Activated T-cell treated with anti-CD3 and anti-CD28 coated beads, Interleukin-2, amount 50 U/mL, for 4 hours (primary cell): ENCODE data around the gene SAXO1. TPM values are rescaled to one million over a fixed set of nuclear protein-coding genes. Genes with fewer than 3 reads are reported as not detected.

Source experiments
- ATAC-seq, 2 donors: fragments of 200-7000 bp; cut with Tn5 transposase; one replicate each; pipeline ENCODE4 v1.10.0; 2021
- DNase-seq: peaks from one replicate; pipeline ENCODE4 v3.0.0-alpha.2; 2020
- H3K27me3 Mint-ChIP-seq: one replicate; pipeline ENCODE4 v1.8.0; 2021; ENCODE audit warnings: low read depth, mixed read lengths
- H3K36me3 Mint-ChIP-seq: one replicate; pipeline ENCODE4 v1.8.0; 2022; ENCODE audit warnings: mixed read lengths; ENCODE audit not compliant: insufficient read depth
- H3K4me1 Mint-ChIP-seq: one replicate; pipeline ENCODE4 v1.8.0; 2021; ENCODE audit warnings: low read depth, mixed read lengths
- H3K4me3 Mint-ChIP-seq: one replicate; pipeline ENCODE4 v1.8.0; 2021; ENCODE audit warnings: mild to moderate bottlenecking, moderate library complexity, mixed read lengths
- H3K9me3 Mint-ChIP-seq: one replicate; pipeline ENCODE4 v1.8.0; 2021; ENCODE audit warnings: mixed read lengths
- total RNA-seq, 3 donors: library from RNA; stranded (reverse); gene quantifications; one replicate each; pipeline ENCODE4 v1.2.1, GENCODE V29; 2021

The SAXO1 gene
- total RNA-seq, 3 donors from 2014 or later: not detected

DNA sequence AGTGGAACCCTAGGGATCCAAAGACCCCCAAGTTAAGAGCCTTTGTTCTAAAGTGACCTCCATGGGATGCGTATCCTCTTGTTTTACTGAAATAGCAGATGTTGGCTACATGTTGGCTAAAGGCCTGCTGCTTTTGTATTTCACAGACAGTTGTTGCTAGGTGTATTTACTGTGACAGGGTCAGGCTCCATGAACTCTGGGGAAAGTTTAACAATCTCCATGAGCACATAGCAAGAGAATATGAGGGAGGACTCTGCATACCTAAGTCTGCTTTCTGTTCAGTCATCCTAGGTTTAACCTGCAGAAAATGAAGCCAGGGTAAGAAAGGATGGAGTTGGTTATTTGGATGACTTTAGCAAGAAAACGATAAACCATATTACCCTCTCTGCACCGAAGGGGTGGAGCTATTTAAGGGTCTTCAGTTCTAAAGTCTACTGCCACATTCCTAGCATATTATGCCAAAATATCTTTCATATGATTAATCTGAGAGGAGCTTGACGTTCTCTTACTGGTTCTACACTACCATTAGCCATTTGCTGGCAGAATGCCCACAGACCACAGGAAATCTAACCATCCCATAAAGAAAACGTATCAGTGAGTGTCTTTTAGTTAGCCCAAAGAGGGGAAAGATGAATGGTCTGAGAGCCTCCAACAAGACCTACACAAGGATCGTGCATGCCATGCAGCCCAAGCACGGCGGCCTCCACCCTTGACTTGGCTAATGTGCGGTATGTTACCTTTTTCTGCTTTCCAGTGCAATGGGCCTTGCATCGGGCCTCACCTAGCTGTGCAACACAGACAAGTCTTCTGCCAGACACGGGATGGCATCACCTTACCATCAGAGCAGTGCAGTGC, 127.8 kb downstream of the SAXO1 start:
- Mint-ChIP-seq H3K36me3 (no peaks in the 10 kb centered on the region), H3K4me3 (no peak overlapping the region), H3K9me3 (peaks cover 19% of the 10 kb centered on the region)

DNA sequence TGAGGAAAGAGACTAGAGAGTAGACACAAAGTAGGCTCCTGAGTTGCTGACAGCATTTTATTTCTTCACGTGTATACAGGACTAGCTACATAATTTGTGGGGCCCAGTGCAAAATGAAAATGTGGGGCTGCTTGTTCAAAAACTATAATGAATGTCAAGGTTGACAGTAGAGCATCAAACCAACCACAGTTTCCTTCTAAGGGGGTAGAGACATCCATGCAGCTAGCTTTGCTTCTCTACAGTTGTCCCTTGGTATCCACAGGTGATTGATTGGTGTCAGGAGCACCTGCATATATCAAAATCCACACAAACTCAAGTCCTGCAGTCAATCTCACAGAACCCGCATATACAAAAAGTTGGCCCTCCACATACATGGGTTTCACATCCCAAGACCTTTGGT, 129.6 kb downstream of the SAXO1 start:
- H3K36me3 Mint-ChIP-seq: no peaks in the 10 kb centered on the region
- H3K27me3 Mint-ChIP-seq: peaks cover 5% of the 10 kb centered on the region
- no peaks in the 10 kb centered on the region for H3K4me1 Mint-ChIP-seq
- ATAC-seq (no peak), DNase-seq (no peak)
- H3K9me3 Mint-ChIP-seq: peaks cover 26% of the 10 kb centered on the region
- H3K4me3 Mint-ChIP-seq: no peak overlapping the region

More for the DNA sequence above, 127.8 kb downstream of the SAXO1 start:
- Mint-ChIP-seq H3K27me3 (peaks cover 5% of the 10 kb centered on the region), H3K4me1 (no peaks in the 10 kb centered on the region)
- no peak for DNase-seq
- no peak for ATAC-seq

DNA sequence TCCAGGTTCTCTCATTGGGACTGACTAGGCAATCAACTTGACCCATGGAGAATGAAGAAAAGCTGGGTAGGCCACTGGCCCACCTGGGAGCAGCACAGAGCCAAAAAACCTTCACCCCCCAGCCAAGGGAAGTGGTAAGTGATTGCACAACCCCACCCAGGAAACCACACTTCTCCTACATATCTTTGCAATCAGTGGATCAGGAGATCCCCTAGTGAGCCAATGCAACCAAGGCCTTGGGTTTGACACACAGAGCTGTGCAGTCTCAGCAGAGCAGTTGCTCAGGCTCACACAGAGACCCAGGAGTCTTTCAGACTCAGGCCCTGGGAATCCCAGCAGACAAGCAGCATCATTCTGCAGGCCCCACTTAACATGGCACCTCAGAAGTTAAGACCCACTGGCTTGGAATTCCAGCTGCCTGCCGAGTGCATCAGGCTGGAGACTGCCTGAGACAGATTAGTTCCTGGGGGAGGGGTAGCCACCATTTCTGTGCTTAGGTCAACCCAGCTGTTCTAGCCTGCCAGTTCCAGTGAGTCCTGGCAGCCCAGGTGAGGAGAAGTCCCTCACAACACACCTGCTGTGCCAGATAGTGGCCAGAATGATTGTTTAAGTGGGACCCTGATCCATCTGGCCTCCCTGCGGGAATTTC, 136.4 kb downstream of the SAXO1 start:
- H3K27me3 Mint-ChIP-seq: no peaks in the 10 kb centered on the region
- H3K9me3 Mint-ChIP-seq: peaks cover 34% of the 10 kb centered on the region
- DNase-seq: no peak
- H3K4me3 Mint-ChIP-seq: no peak overlapping the region
- peaks cover 2% of the 10 kb centered on the region for H3K4me1 Mint-ChIP-seq
- no peak for ATAC-seq
- no peaks in the 10 kb centered on the region for H3K36me3 Mint-ChIP-seq

DNA sequence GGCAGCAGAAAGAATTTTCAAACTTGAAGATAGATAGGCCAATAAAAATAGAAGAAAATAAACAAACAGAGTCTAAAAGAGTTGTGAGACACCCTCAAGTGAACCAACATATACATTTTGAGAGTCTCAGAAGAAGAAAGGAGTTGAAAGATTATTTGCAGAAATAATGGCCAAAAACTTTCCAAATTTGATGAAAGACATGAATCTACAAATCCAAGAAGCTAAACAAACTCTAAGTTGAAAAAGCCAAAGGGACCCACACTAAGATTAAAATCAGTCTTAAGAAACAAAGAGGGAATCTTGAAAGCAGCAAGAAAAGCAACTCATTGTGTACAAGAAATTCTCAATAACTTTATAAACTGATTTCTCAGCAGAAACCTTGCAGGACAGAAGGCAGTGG, 137.0 kb downstream of the SAXO1 start:
- no peak for ATAC-seq
- DNase-seq: no peak
- peaks cover 29% of the 10 kb centered on the region for H3K9me3 Mint-ChIP-seq
- H3K36me3 Mint-ChIP-seq: no peaks in the 10 kb centered on the region
- no peaks in the 10 kb centered on the region for H3K27me3 Mint-ChIP-seq
- peaks cover 2% of the 10 kb centered on the region for H3K4me1 Mint-ChIP-seq
- no peak overlapping the region for H3K4me3 Mint-ChIP-seq

DNA sequence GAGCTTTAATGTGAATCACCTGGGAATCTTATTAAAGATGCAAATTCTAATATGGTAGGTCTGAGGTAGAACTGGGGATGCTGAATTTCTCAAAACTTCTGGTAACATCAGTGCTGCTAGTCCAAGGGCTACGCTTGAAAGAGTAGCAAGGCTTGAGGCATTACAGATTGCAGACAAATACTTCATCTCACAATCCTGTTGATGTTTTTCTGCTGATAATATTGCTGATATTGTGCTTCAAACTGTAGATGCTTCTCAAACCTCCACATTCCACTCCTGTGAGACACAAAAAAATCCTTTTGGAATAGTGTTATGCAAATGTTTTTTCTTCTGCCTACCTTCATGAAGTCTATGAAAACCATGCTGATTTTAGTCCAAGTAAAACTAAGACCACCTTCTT, 139.5 kb downstream of the SAXO1 start:
- ATAC-seq: no peak

DNA sequence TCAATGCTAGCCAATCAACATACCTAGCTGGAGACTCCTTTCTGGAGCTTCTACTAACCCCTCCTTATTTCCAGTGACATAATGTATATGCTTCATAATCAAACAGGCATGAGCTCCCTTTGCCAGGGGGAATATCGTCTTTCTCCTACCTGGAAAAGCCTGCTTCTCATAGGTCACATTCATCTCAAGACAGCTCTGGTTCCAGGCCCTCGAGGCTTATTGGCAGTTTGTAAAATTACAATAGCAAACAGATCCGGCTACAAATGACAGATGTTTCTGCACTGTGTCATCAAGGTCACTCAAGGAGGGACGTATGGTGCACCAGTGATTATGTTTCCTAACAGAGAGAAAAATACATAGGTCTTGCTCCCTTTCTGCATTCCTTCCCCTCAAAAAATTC, 140.0 kb downstream of the SAXO1 start:
- no peak for DNase-seq
- Mint-ChIP-seq H3K9me3 (peaks cover 18% of the 10 kb centered on the region), H3K4me1 (peaks cover 2% of the 10 kb centered on the region), H3K36me3 (no peaks in the 10 kb centered on the region), H3K27me3 (peaks cover 3% of the 10 kb centered on the region), H3K4me3 (no peak overlapping the region)
- no peak for ATAC-seq

More for the DNA sequence above, 139.5 kb downstream of the SAXO1 start:
- DNase-seq: no peak
- Mint-ChIP-seq H3K4me3 (no peak overlapping the region), H3K27me3 (peaks cover 3% of the 10 kb centered on the region), H3K9me3 (peaks cover 18% of the 10 kb centered on the region), H3K4me1 (peaks cover 2% of the 10 kb centered on the region), H3K36me3 (no peaks in the 10 kb centered on the region)

DNA sequence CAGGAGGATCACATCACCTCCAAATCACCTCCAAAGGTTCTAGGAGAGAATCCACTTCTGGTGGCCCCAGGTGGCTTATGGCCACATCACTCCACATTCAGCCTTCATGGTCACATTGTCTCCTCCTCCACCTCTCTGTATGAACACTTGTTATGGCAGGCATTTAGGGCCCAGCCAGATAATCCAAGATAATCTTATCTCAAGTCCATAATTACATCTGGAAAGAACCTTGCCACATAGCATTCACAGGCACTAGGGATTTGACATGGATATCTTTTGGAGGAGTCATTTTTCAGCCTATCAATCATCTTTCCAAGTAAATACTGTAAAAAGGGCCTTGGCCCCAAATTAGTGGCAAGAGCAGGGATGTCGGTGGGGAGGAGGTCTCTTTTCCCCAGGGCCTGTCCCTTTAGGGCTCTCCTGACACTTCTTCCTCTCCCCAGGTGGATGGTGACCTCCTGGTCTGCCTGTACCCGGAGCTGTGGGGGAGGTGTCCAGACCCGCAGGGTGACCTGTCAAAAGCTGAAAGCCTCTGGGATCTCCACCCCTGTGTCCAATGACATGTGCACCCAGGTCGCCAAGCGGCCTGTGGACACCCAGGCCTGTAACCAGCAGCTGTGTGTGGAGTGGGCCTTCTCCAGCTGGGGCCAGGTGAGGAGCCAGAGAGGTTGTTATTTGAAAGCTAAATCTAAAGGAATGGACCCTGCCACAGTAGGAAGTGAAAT, 140.9 kb downstream of the SAXO1 start:
- H3K9me3 Mint-ChIP-seq: peaks cover 18% of the 10 kb centered on the region
- ATAC-seq (no peak), DNase-seq (no peak)
- H3K36me3 Mint-ChIP-seq: no peaks in the 10 kb centered on the region
- H3K27me3 Mint-ChIP-seq: peaks cover 3% of the 10 kb centered on the region
- H3K4me3 Mint-ChIP-seq: no peak overlapping the region
- peaks cover 2% of the 10 kb centered on the region for H3K4me1 Mint-ChIP-seq

DNA sequence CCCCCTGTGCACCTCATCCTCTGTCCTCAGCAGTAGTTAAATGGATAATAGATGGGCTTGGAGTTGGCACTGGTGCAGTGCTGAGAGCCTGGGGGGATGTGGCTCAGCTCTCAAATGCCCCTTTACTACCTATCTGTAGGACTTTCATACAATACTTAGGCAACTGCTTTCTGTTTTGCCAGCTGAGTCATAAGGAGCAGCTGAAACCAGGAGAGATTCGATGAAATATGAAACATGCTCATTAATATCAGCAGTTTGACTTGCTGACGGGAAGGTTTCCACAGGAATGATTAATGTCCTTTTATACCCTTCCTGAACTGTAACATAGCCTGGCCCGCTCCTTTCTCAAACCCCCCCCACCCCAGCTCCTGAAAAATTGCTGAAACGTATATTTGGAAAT, 142.6 kb downstream of the SAXO1 start:
- no peaks in the 10 kb centered on the region for H3K4me1 Mint-ChIP-seq
- peaks cover 8% of the 10 kb centered on the region for H3K9me3 Mint-ChIP-seq
- ATAC-seq: no peak

DNA sequence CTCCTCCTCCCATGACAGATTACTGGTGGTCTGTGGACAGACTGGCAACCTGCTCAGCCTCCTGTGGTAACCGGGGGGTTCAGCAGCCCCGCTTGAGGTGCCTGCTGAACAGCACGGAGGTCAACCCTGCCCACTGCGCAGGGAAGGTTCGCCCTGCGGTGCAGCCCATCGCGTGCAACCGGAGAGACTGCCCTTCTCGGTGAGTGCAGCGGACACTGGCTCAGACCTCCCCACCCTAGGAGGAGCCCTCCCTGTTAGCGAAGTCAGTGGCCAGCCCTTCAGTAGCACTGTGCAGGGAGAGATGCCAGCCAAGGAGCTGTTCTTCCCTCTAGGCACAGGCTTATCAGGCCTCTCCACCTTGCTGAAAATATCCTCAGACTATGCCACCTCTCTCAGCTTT, 143.5 kb downstream of the SAXO1 start:
- no peaks in the 10 kb centered on the region for H3K36me3 Mint-ChIP-seq
- H3K27me3 Mint-ChIP-seq: peaks cover 5% of the 10 kb centered on the region
- DNase-seq (no peak), ATAC-seq (no peak)
- H3K9me3 Mint-ChIP-seq: peaks cover 4% of the 10 kb centered on the region
- H3K4me3 Mint-ChIP-seq: no peak overlapping the region
- H3K4me1 Mint-ChIP-seq: no peaks in the 10 kb centered on the region

More for the DNA sequence above, 142.6 kb downstream of the SAXO1 start:
- no peaks in the 10 kb centered on the region for H3K36me3 Mint-ChIP-seq
- no peak for DNase-seq
- H3K27me3 Mint-ChIP-seq: peaks cover 4% of the 10 kb centered on the region
- no peak overlapping the region for H3K4me3 Mint-ChIP-seq

DNA sequence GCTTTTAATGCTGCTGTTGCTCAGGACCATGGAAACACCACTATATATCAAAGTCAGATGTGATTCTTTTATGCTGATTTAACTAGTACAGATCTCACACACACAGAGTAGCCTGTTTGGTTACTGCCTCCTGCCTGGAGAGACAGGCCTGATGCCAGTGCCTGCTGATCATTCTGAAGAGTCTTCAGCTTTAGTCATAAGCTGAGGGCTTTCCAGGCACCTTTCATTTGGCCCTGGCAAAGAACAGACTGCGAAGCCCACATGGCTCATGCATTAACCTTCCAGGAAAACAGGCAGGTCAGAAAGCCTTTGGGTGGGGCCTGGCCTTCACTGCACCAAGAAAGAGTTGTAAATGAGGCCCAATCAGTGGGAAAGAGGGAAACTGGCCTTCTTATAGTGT, 144.7 kb downstream of the SAXO1 start:
- no peak for ATAC-seq
- H3K36me3 Mint-ChIP-seq: no peaks in the 10 kb centered on the region
- peaks cover 5% of the 10 kb centered on the region for H3K27me3 Mint-ChIP-seq
- no peak for DNase-seq
- no peaks in the 10 kb centered on the region for H3K4me1 Mint-ChIP-seq
- H3K4me3 Mint-ChIP-seq: no peak overlapping the region
- H3K9me3 Mint-ChIP-seq: peaks cover 3% of the 10 kb centered on the region

DNA sequence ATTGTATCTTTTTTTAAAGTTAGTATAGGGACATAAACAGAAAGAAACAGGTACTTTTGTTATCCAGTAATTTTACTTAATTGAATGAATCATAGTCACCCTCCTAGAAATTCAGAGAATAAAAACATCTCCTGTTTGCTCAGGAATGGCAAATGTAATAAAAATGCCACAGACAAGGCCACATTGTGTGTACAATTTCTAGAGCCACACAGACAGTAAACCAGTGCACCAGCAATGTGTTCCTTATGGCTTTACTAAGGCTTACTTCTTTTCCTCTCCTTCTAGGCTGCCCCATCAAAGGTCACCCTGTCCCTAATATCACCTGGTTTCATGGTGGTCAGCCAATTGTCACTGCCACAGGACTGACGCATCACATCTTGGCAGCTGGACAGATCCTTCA, 145.5 kb downstream of the SAXO1 start:
- Mint-ChIP-seq H3K27me3 (peaks cover 5% of the 10 kb centered on the region), H3K4me3 (no peak overlapping the region), H3K4me1 (no peaks in the 10 kb centered on the region), H3K36me3 (no peaks in the 10 kb centered on the region), H3K9me3 (peaks cover 6% of the 10 kb centered on the region)
- no peak for DNase-seq
- no peak for ATAC-seq

DNA sequence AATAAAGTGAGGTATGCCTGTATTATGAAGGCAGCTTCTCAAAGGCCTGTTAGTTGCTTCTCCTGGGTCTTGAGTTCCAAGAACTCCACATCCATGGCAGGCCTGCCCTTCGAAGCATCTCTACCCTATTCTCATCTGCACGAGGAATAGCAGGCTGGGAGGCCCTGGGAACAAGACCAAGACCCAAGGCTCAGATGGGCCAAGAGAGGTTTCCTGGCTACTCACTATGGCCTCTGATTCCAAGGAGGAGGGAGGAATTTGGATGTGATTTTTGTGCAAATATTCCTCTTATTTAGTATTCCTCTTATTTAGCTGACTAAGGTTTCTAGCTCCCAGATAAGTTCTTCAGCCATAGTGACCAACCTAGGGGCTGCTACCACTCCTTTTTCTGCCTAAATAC, 151.3 kb downstream of the SAXO1 start:
- DNase-seq: no peak
- peaks cover 6% of the 10 kb centered on the region for H3K9me3 Mint-ChIP-seq
- no peaks in the 10 kb centered on the region for H3K4me1 Mint-ChIP-seq
- H3K27me3 Mint-ChIP-seq: peaks cover 16% of the 10 kb centered on the region
- no peak overlapping the region for H3K4me3 Mint-ChIP-seq
- ATAC-seq: no peak
- no peaks in the 10 kb centered on the region for H3K36me3 Mint-ChIP-seq

DNA sequence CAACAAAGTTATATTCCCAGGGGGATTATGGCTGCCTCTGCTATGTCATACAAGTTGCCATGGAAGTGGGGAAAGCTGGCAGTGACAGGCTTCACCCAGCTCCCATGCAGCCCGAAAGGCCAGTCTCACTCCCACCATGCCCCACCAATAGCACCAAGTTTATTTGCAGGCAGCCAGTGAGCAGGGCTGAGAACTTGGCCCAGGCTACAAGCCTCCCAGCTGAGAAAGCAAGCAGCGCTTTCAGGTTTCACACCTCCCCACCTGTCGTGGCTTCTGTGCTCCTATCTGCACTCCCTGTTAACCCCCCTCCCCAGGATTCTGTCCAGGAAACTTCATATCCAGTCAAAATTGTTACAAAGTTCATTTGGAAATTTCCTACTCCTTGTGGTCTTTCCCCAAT, 155.0 kb downstream of the SAXO1 start:
- DNase-seq (no peak), ATAC-seq (no peak)
- Mint-ChIP-seq H3K4me3 (no peak overlapping the region), H3K9me3 (peaks cover 12% of the 10 kb centered on the region), H3K27me3 (peaks cover 17% of the 10 kb centered on the region), H3K36me3 (no peaks in the 10 kb centered on the region), H3K4me1 (no peaks in the 10 kb centered on the region)
